MM.1S (cell line): ENCODE measurements around the gene SPAG7.

ENCODE experiments used
- DNase-seq: peaks from one replicate; pipeline ENCODE4 v3.0.0-alpha.2; 2015
- H2AFZ ChIP-seq: fragments of 300-600 bp; sonication (generic); 2 replicates; pipeline ENCODE4 v1.6.0; 2016; ENCODE audit warnings: antibody characterized with exemption, low read length
- H3F3A ChIP-seq: fragments of 300-600 bp; sonication (generic); 2 replicates; pipeline ENCODE4 v1.6.1; 2016; ENCODE audit warnings: mild to moderate bottlenecking, antibody characterized with exemption, low read length, moderate library complexity, mixed read lengths; ENCODE audit not compliant: insufficient read depth
- H3K27ac ChIP-seq: fragments of 300-600 bp; sonication (generic); 2 replicates; pipeline ENCODE4 v1.5.1; 2016; ENCODE audit warnings: mild to moderate bottlenecking, low read length
- H3K27me3 ChIP-seq: fragments of 300-600 bp; sonication (generic); replicated peaks from 2 replicates; pipeline ENCODE4 v1.6.0; 2016; ENCODE audit warnings: low read length; ENCODE audit not compliant: insufficient read depth
- H3K36me3 ChIP-seq: fragments of 300-600 bp; sonication (generic); replicated peaks from 2 replicates; pipeline ENCODE4 v1.6.1; 2016; ENCODE audit warnings: mild to moderate bottlenecking, low read length, mixed read lengths; ENCODE audit not compliant: insufficient read depth
- H3K4me1 ChIP-seq: fragments of 300-600 bp; sonication (generic); 2 replicates; pipeline ENCODE4 v1.6.1; 2016; ENCODE audit warnings: low read length, mixed read lengths
- H3K4me2 ChIP-seq: fragments of 300-600 bp; sonication (generic); 2 replicates; pipeline ENCODE4 v1.6.0; 2016; ENCODE audit warnings: low read depth, low read length
- H3K4me3 ChIP-seq: fragments of 300-600 bp; sonication (generic); 2 replicates; pipeline ENCODE4 v1.5.1; 2016; ENCODE audit warnings: low read length, mixed read lengths
- H3K79me2 ChIP-seq: fragments of 300-600 bp; sonication (generic); 2 replicates; pipeline ENCODE4 v1.6.1; 2016; ENCODE audit warnings: mixed run types, low read length, mixed read lengths
- H3K9ac ChIP-seq: fragments of 300-600 bp; sonication (generic); 2 replicates; pipeline ENCODE4 v1.6.1; 2016; ENCODE audit warnings: low read length, mixed read lengths
- H3K9me2 ChIP-seq: fragments of 300-600 bp; sonication (generic); replicated peaks from 2 replicates; pipeline ENCODE4 v1.6.1; 2016; ENCODE audit warnings: mild to moderate bottlenecking, low read length, mixed read lengths; ENCODE audit not compliant: insufficient read depth
- H3K9me3 ChIP-seq: fragments of 300-600 bp; sonication (generic); replicated peaks from 2 replicates; pipeline ENCODE4 v1.6.1; 2016; ENCODE audit warnings: mild to moderate bottlenecking, low read length, mixed read lengths; ENCODE audit not compliant: insufficient read depth
- H4K20me1 ChIP-seq: fragments of 300-600 bp; sonication (generic); 2 replicates; pipeline ENCODE4 v1.6.1; 2016; ENCODE audit warnings: mild to moderate bottlenecking, low read length, moderate library complexity, mixed read lengths; ENCODE audit not compliant: insufficient read depth
- CTCF ChIP-seq: fragments of 300-600 bp; sonication (generic); IDR thresholded peaks from 2 replicates; pipeline ENCODE4 v1.5.1; 2016; ENCODE audit warnings: antibody characterized with exemption, low read length, mixed read lengths
- EZH2 ChIP-seq: fragments of 300-600 bp; sonication (generic); optimal IDR thresholded peaks from 2 replicates; pipeline ENCODE3; 2017; ENCODE audit warnings: low read depth, mild to moderate bottlenecking, antibody characterized with exemption, low read length, mixed read lengths
- EZH2phosphoT487 ChIP-seq: fragments of 300-600 bp; sonication (generic); IDR thresholded peaks from 2 replicates; pipeline ENCODE4 v1.6.1; 2018; ENCODE audit warnings: antibody characterized with exemption, low read length

The SPAG7 gene

GRCh38 chr17:4936436-4936835 is 31.2 kb downstream of the SPAG7 start:
- no peak overlapping the region for H3K27ac ChIP-seq

GRCh38 chr17:4935650-4936049 is 32.0 kb downstream of the SPAG7 start:
- H3K36me3 ChIP-seq = no peaks in the 10 kb centered on the region
- peaks cover 19% of the 10 kb centered on the region for H3F3A ChIP-seq
- peaks cover 18% of the 10 kb centered on the region for H3K4me1 ChIP-seq
- H3K79me2 ChIP-seq = peaks cover 29% of the 10 kb centered on the region
- no peak overlapping the region for H3K4me3 ChIP-seq
- TF ChIP-seq CTCF (no peak), EZH2 (no peak), EZH2phosphoT487 (no peak)
- no peak for DNase-seq
- no peaks in the 10 kb centered on the region for H4K20me1 ChIP-seq
- H3K9ac ChIP-seq = no peak overlapping the region
- no peaks in the 10 kb centered on the region for H3K9me2 ChIP-seq
- H3K9me3 ChIP-seq = no peaks in the 10 kb centered on the region
- no peak overlapping the region for H3K27ac ChIP-seq
- no peak overlapping the region for H2AFZ ChIP-seq
- H3K27me3 ChIP-seq = no peaks in the 10 kb centered on the region
- no peak overlapping the region for H3K4me2 ChIP-seq

More at GRCh38 chr17:4936436-4936835, 31.2 kb downstream of the SPAG7 start:
- no peak overlapping the region for H2AFZ ChIP-seq
- H3K9ac ChIP-seq = no peak overlapping the region
- H3K9me2 ChIP-seq = no peaks in the 10 kb centered on the region
- peaks cover 37% of the 10 kb centered on the region for H3K79me2 ChIP-seq
- no peak for TF ChIP-seq CTCF
- no peaks in the 10 kb centered on the region for H4K20me1 ChIP-seq
- peaks cover 18% of the 10 kb centered on the region for H3K4me1 ChIP-seq
- H3K27me3 ChIP-seq = no peaks in the 10 kb centered on the region
- no peaks in the 10 kb centered on the region for H3K9me3 ChIP-seq
- no peak overlapping the region for H3K4me2 ChIP-seq
- H3K4me3 ChIP-seq = no peak overlapping the region
- H3K36me3 ChIP-seq = no peaks in the 10 kb centered on the region
- DNase-seq = no peak
- H3F3A ChIP-seq = peaks cover 25% of the 10 kb centered on the region

- Histone ChIP-seq H3K4me2 (peak overlapping the region; percentile 46; the same call in 1 of the 2 replicates), H3K9me2 (no peaks in the 10 kb centered on the region), H3K9me3 (no peaks in the 10 kb centered on the region), H3F3A (peaks cover 9% of the 10 kb centered on the region), H2AFZ (no peak overlapping the region), H3K27me3 (no peaks in the 10 kb centered on the region), H3K4me3 (no peak overlapping the region), H3K36me3 (no peaks in the 10 kb centered on the region), H4K20me1 (no peaks in the 10 kb centered on the region), H3K79me2 (peaks cover 22% of the 10 kb centered on the region), H3K27ac (no peak overlapping the region), H3K4me1 (peaks cover 18% of the 10 kb centered on the region), H3K9ac (no peak overlapping the region)
- TF ChIP-seq EZH2phosphoT487 = no peak
- TF ChIP-seq EZH2 = no peak
- TF ChIP-seq CTCF = 0 out of 2 replicates have a peak, but pooled peaks have one; percentile 10
- peak; percentile 69 for DNase-seq
These were observed 33.2 kb downstream of the SPAG7 start for GRCh38 chr17:4934173-4934979.
